Measurements from ENCODE around the gene SLC19A1.

Gene SLC19A1

GRCh38 chr21:45461806-45462341 lies 80.4 kb downstream of the SLC19A1 start:
- DNase-seq: no peak

- no peak for DNase-seq
Observed at GRCh38 chr21:45461369-45461750, 80.9 kb downstream of the SLC19A1 start.

GRCh38 chr21:45460611-45461368 lies 81.5 kb downstream of the SLC19A1 start:
- no peak for DNase-seq

- DNase-seq: no peak
Observed at GRCh38 chr21:45460011-45460565, 82.2 kb downstream of the SLC19A1 start.

GRCh38 chr21:45459171-45460010 lies 82.8 kb downstream of the SLC19A1 start:
- DNase-seq: no peak

GRCh38 chr21:45458281-45459170 lies 83.7 kb downstream of the SLC19A1 start:
- no peak for DNase-seq

- no peak for DNase-seq
Observed at GRCh38 chr21:45457832-45458172, 84.4 kb downstream of the SLC19A1 start.

GRCh38 chr21:45457161-45457831 lies 84.9 kb downstream of the SLC19A1 start:
- no peak for DNase-seq

GRCh38 chr21:45456584-45457160 lies 85.6 kb downstream of the SLC19A1 start:
- DNase-seq: no peak

GRCh38 chr21:45455674-45456583 lies 86.3 kb downstream of the SLC19A1 start:
- DNase-seq: no peak

GRCh38 chr21:45454926-45455673 lies 87.1 kb downstream of the SLC19A1 start:
- no peak for DNase-seq

GRCh38 chr21:45454060-45454925 lies 87.9 kb downstream of the SLC19A1 start:
- no peak for DNase-seq

GRCh38 chr21:45453308-45453950 lies 88.8 kb downstream of the SLC19A1 start:
- no peak for DNase-seq

GRCh38 chr21:45452696-45453307 lies 89.4 kb downstream of the SLC19A1 start:
- no peak for DNase-seq

GRCh38 chr21:45451771-45452182 lies 90.5 kb downstream of the SLC19A1 start:
- no peak for DNase-seq

- DNase-seq: no peak
Observed at GRCh38 chr21:45451091-45451740, 91.0 kb downstream of the SLC19A1 start.

- no peak for DNase-seq
Observed at GRCh38 chr21:45450423-45451090, 91.7 kb downstream of the SLC19A1 start.

Measured in activated CD4-positive, alpha-beta T cell treated with anti-CD3 and anti-CD28 coated beads, Interleukin-2, Interleukin-6, amounts not matched to agents 100 ng/mL and 50 ng/mL, durations not matched to agents 16 hours and 8 hours (primary cell).